Endothelial cell of umbilical vein (primary cell): Measurements from ENCODE around the gene ZG16. TPM values are rescaled to one million over a fixed set of nuclear protein-coding genes. Genes with fewer than 3 reads are reported as not detected.

Experiments used
- BruUV-seq: library from RNA; stranded (reverse); fragments of 400-500 nt; replicated peaks from 2 replicates; lab custom pipeline; 2021; lab: Mats Ljungman, UMichigan
- CTCF ChIA-PET: fragments of 300-600, 350-600 bp; sonication (Branson Sonifier 250); formaldehyde crosslinking; loops from one replicate; lab custom pipeline; 2021; ENCODE audit warnings: antibody characterized with exemption, inconsistent platforms; lab: Charles Lee
- POLR2A ChIA-PET: fragments of 300-600, 350-600 bp; sonication (Branson Sonifier 250); formaldehyde crosslinking; loops from one replicate; lab custom pipeline; 2021; ENCODE audit warnings: antibody characterized with exemption, inconsistent platforms; lab: Charles Lee
- DNase-seq: peaks from one replicate; pipeline ENCODE4 v3.0.0-alpha.2; 2011; ENCODE audit warnings: low read depth, low spot score
- FAIRE-seq: peaks from 2 replicates; lab custom pipeline; 2011; peaks lifted over from hg19 to GRCh38; lab: Jason Lieb, UNC
- H2AFZ ChIP-seq: 2 replicates; pipeline ENCODE4 v1.6.0; 2012; ENCODE audit warnings: low read depth, low read length, control low read depth, inconsistent platforms
- H3K27ac ChIP-seq: 2 replicates; pipeline ENCODE4 v1.5.1; 2011; ENCODE audit warnings: low read depth, mild to moderate bottlenecking, control low read depth, low read length, moderate library complexity; ENCODE audit not compliant: insufficient read depth
- H3K27me3 ChIP-seq, 2 experiments: 2 replicates each; pipeline versions ENCODE4 v1.6.0 to v1.6.1; 2011; ENCODE audit warnings: low read length in 2 of 2, mixed read lengths in 1 of 2; ENCODE audit not compliant: control insufficient read depth in 2 of 2, insufficient read depth in 2 of 2
- H3K36me3 ChIP-seq, 2 experiments: 2 replicates in 1 of 2; 3 replicates in 1 of 2; pipeline ENCODE4 v1.5.1; 2011; ENCODE audit warnings: low read length in 2 of 2, mild to moderate bottlenecking in 1 of 2, moderate library complexity in 1 of 2; ENCODE audit not compliant: control insufficient read depth in 2 of 2, insufficient read depth in 2 of 2; ENCODE audit errors: extremely low read depth in 1 of 2
- H3K4me1 ChIP-seq: 3 replicates; pipeline ENCODE4 v1.5.1; 2011; ENCODE audit warnings: mild to moderate bottlenecking, low read length; ENCODE audit not compliant: control insufficient read depth, insufficient read depth; ENCODE audit errors: extremely low read depth
- H3K4me2 ChIP-seq: 2 replicates; pipeline ENCODE4 v1.6.1; 2011; ENCODE audit warnings: low read length, control low read depth, mixed read lengths; ENCODE audit not compliant: insufficient read depth
- H3K4me3 ChIP-seq, 3 experiments: fragments of 200-600 bp in 1 of 3; sonication (generic), shearing (Covaris generic) in 1 of 3; replicated peaks in 1 of 3; 2 replicates each; pipeline ENCODE4 v1.5.1; 2011 to 2016; ENCODE audit warnings: control low read depth in 3 of 3, low read length in 3 of 3, mild to moderate bottlenecking in 2 of 3, inconsistent platforms in 1 of 3, low read depth in 1 of 3, moderate library complexity in 1 of 3; ENCODE audit not compliant: insufficient read depth in 1 of 3
- H3K79me2 ChIP-seq: 2 replicates; pipeline ENCODE4 v1.6.0; 2012; ENCODE audit warnings: low read length, inconsistent platforms; ENCODE audit not compliant: control insufficient read depth, insufficient read depth
- H3K9ac ChIP-seq: replicated peaks from 2 replicates; pipeline ENCODE3; 2011; ENCODE audit warnings: low read length, control low read depth; ENCODE audit not compliant: insufficient read depth; ENCODE audit errors: extremely low read depth
- H3K9me1 ChIP-seq: replicated peaks from 3 replicates; pipeline ENCODE4 v1.6.0; 2011; ENCODE audit warnings: mild to moderate bottlenecking, low read length; ENCODE audit not compliant: control insufficient read depth, insufficient read depth; ENCODE audit errors: extremely low read depth
- H3K9me3 ChIP-seq: replicated peaks from 2 replicates; pipeline ENCODE4 v1.5.1; 2012; ENCODE audit warnings: low read length, inconsistent platforms; ENCODE audit not compliant: control insufficient read depth, insufficient read depth
- H4K20me1 ChIP-seq: replicated peaks from 2 replicates; pipeline ENCODE3; 2011; ENCODE audit warnings: mild to moderate bottlenecking, low read length; ENCODE audit not compliant: control insufficient read depth, insufficient read depth; ENCODE audit errors: extremely low read depth
- CTCF ChIP-seq, 2 donors: IDR thresholded peaks; 1 replicate in 1 of 2; 2 replicates in 1 of 2; pipeline ENCODE4 v1.5.1; 2011; ENCODE audit warnings: low read length in 2 of 2, mild to moderate bottlenecking in 2 of 2, moderate library complexity in 2 of 2, control low read depth in 1 of 2, inconsistent platforms in 1 of 2, low read depth in 1 of 2; ENCODE audit not compliant: insufficient read depth in 1 of 2; ENCODE audit errors: extremely low read depth in 1 of 2
- FOS ChIP-seq: IDR thresholded peaks from 2 replicates; pipeline ENCODE4 v1.6.1; 2011; ENCODE audit warnings: mild to moderate bottlenecking, low read length, moderate library complexity, borderline replicate concordance; ENCODE audit not compliant: insufficient read depth
- GATA2 ChIP-seq: IDR thresholded peaks from 2 replicates; pipeline ENCODE4 v1.7.0; 2011; ENCODE audit warnings: low read depth, mild to moderate bottlenecking, moderate library complexity, mixed read lengths, low read length; ENCODE audit not compliant: insufficient read length, insufficient read depth
- JUN ChIP-seq: IDR thresholded peaks from 2 replicates; pipeline ENCODE4 v1.6.1; 2011; ENCODE audit warnings: borderline replicate concordance, low read depth; ENCODE audit not compliant: insufficient read length, insufficient read depth
- MAX ChIP-seq: IDR thresholded peaks from 2 replicates; pipeline ENCODE4 v1.6.1; 2011; ENCODE audit not compliant: insufficient read depth, insufficient read length
- MYC ChIP-seq: IDR thresholded peaks from one replicate; pipeline ENCODE4 v1.6.1; 2011; ENCODE audit warnings: mild to moderate bottlenecking, low read depth, low read length
- POLR2A ChIP-seq: IDR thresholded peaks from 2 replicates; pipeline ENCODE4 v1.6.1; 2012; ENCODE audit warnings: low read depth, mild to moderate bottlenecking, control low read depth, low read length
- dilution Hi-C: fragments of 300-500 bp; cut with MboI; formaldehyde crosslinking; loops from one replicate; pipeline ENCODE4 v1.15.0; 2019; ENCODE audit warnings: low sequenced_read_pairs; ENCODE audit not compliant: extremely low pct_ligation_motif_present
- intact Hi-C: fragments of 100-400 bp; cut with micrococcal nuclease; formaldehyde crosslinking; loops from one replicate; pipeline ENCODE4 v1.10.0; 2022
- polyA plus RNA-seq, 4 experiments: library from polyadenylated mRNA; depleted of rRNA in 3 of 4; stranded (reverse) in 3 of 4; unstranded in 1 of 4; fragments of >200 nt; gene quantifications; 2 replicates each; pipeline versions ENCODE4 v1.2.1 to v1.2.3, GENCODE V29; 2011 to 2012; ENCODE audit warnings: missing spikeins in 1 of 4
- total RNA-seq: library from RNA; stranded (reverse); gene quantifications from 2 replicates; pipeline ENCODE4 v1.2.3, GENCODE V29; 2021

The ZG16 gene
- total and polyA plus RNA-seq, 2 donors (not counting 3 experiments of a cell fraction or from before 2014, with no cell fraction given), result not detected

GRCh38 chr16:29810699-29811169 lies 32.7 kb downstream of the ZG16 start:
- FAIRE-seq (no peak), DNase-seq (no peak)
- intact Hi-C loops (loop anchor here (1.0 to 2.0 kb wide), 2 partner anchors 52 to 186 kb away; partner anchors contain the start of genes CDIPT and INO80E), dilution Hi-C loops (no loop called here)
- H4K20me1 ChIP-seq, result no peaks in the 10 kb centered on the region
- no peak overlapping the region for H3K4me3 ChIP-seq
- H3K27me3 ChIP-seq, result no peaks in the 10 kb centered on the region
- H3K4me2 ChIP-seq, result peak overlapping the region; percentile 3
- TF ChIP-seq JUN, result no peak
- TF ChIP-seq MAX, result no peak
- no peak for TF ChIP-seq MYC
- TF ChIP-seq FOS, result no peak
- TF ChIP-seq POLR2A, result no peak
- TF ChIP-seq CTCF (IDR thresholded peaks at IDR 0.05; ENCODE audit: extremely low read depth in 1 of 2, insufficient read depth in 1 of 2, low read depth in 1 of 2, low read length in 2 of 2), result no peak
- TF ChIP-seq GATA2, result no peak
- H3K4me1 ChIP-seq, result peaks cover 47% of the 10 kb centered on the region
- TSS peak; percentile 31 for BruUV-seq
- ChIA-PET POLR2A (no interaction called here), CTCF (interaction anchor here (0.6 to 4.0 kb wide), 2 partner anchors 38 to 222 kb away, joined by 3 to 29 read pairs; no protein-coding TSS in a partner anchor)
- peaks cover 0 to 14% of the 10 kb centered on the region in 2 experiments for H3K36me3 ChIP-seq
- H3K9me1 ChIP-seq, result no peaks in the 10 kb centered on the region
- no peak overlapping the region for H3K27ac ChIP-seq
- H3K9me3 ChIP-seq, result no peaks in the 10 kb centered on the region
- H3K79me2 ChIP-seq, result peaks cover 29% of the 10 kb centered on the region
- no peak overlapping the region for H3K9ac ChIP-seq
- H2AFZ ChIP-seq, result no peak overlapping the region
